Measurements from ENCODE around the gene VIPAS39. TPM values are rescaled to one million over a fixed set of nuclear protein-coding genes. Genes with fewer than 3 reads are reported as not detected.

The VIPAS39 gene
- total RNA-seq, 4 donors from 2014 or later, result 10.5 to 24.0 (median 16.2) TPM

DNA sequence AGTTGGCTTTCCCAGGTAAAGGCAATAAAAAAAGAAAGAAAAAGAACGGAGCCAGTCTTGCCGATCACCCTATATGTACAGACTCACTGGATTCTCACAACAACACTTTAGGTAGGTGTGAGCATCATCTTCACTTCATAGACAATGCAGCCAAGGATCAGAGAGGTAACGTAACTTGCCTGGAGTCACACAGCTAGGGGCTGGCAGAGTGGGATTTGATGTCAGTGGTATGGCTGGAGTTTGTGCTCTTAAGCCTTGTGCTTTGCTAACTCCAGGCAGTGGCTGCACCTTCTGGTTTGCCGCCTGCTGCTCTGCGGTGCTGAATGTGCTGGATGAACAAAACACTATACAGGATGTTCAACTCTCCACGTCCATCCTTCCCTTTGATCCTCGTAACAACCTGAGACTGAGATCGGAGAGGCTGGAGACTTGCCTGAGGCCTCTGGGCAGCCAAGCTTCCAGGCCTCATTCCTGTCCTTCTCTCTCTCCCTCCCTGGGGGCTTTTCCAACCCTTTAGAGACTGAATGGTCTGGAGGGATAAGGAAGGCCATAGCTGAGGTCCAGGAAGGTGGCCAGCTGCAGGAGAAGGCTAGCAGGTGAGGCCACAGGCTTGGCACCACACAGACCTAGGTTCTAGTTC, 33.1 kb upstream of the VIPAS39 start:
- 69 to 85% methylated on average over 8 of the region's 8 CpGs for WGBS, 2 donors
- H3K27me3 ChIP-seq, result no peaks in the 10 kb centered on the region
- no peak for DNase-seq (ENCODE audit: low spot score in 2 of 2)
- no peak overlapping the region for H3K27ac ChIP-seq
- H3K36me3 ChIP-seq, result no peaks in the 10 kb centered on the region
- no peaks in the 10 kb centered on the region for H3K4me1 ChIP-seq
- no peak overlapping the region for H3K4me3 ChIP-seq
- TF ChIP-seq EP300 (IDR thresholded peaks at IDR 0.05) (no peak), POLR2A (IDR thresholded peaks at IDR 0.05) (no peak)
- TF ChIP-seq, protein P1, sequence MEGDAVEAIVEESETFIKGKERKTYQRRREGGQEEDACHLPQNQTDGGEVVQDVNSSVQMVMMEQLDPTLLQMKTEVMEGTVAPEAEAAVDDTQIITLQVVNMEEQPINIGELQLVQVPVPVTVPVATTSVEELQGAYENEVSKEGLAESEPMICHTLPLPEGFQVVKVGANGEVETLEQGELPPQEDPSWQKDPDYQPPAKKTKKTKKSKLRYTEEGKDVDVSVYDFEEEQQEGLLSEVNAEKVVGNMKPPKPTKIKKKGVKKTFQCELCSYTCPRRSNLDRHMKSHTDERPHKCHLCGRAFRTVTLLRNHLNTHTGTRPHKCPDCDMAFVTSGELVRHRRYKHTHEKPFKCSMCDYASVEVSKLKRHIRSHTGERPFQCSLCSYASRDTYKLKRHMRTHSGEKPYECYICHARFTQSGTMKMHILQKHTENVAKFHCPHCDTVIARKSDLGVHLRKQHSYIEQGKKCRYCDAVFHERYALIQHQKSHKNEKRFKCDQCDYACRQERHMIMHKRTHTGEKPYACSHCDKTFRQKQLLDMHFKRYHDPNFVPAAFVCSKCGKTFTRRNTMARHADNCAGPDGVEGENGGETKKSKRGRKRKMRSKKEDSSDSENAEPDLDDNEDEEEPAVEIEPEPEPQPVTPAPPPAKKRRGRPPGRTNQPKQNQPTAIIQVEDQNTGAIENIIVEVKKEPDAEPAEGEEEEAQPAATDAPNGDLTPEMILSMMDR (IDR thresholded peaks at IDR 0.05), result no peak
- no peaks in the 10 kb centered on the region for H3K9me3 ChIP-seq

- no peaks in the 10 kb centered on the region for H3K9me3 ChIP-seq
- no peak for DNase-seq (ENCODE audit: low spot score in 2 of 2)
- H3K36me3 ChIP-seq, result no peaks in the 10 kb centered on the region
- no peaks in the 10 kb centered on the region for H3K27me3 ChIP-seq
- no peaks in the 10 kb centered on the region for H3K4me1 ChIP-seq
- TF ChIP-seq EP300 (IDR thresholded peaks at IDR 0.05) (no peak), POLR2A (IDR thresholded peaks at IDR 0.05) (no peak)
- no peak overlapping the region for H3K27ac ChIP-seq
- 55 to 69% methylated on average over 6 of the region's 6 CpGs for WGBS, 2 donors
- H3K4me3 ChIP-seq, result no peak overlapping the region
Observed at GRCh38 chr14:77489041-77489440, 31.6 kb upstream of the VIPAS39 start.

- Histone ChIP-seq H3K4me1 (no peaks in the 10 kb centered on the region), H3K36me3 (no peaks in the 10 kb centered on the region), H3K27ac (no peak overlapping the region), H3K27me3 (no peaks in the 10 kb centered on the region), H3K9me3 (no peaks in the 10 kb centered on the region), H3K4me3 (no peak overlapping the region)
- 72 to 83% methylated on average over 7 of the region's 7 CpGs for WGBS, 2 donors
- TF ChIP-seq POLR2A (IDR thresholded peaks at IDR 0.05) (no peak), EP300 (IDR thresholded peaks at IDR 0.05) (no peak)
- TF ChIP-seq, protein P1 (IDR thresholded peaks at IDR 0.05), result no peak
- no peak for DNase-seq (ENCODE audit: low spot score in 2 of 2)
Observed at GRCh38 chr14:77488558-77488957, 31.2 kb upstream of the VIPAS39 start.

GRCh38 chr14:77485901-77486678, 28.7 kb upstream of the VIPAS39 start:
- no peaks in the 10 kb centered on the region for H3K27me3 ChIP-seq
- no peak overlapping the region for H3K4me3 ChIP-seq
- DNase-seq (ENCODE audit: low spot score in 2 of 2), result no peak
- 80 to 90% methylated on average over 7 of the region's 7 CpGs for WGBS, 2 donors
- H3K4me1 ChIP-seq, result no peaks in the 10 kb centered on the region
- H3K36me3 ChIP-seq, result no peaks in the 10 kb centered on the region
- TF ChIP-seq, protein P1 (IDR thresholded peaks at IDR 0.05), result no peak
- TF ChIP-seq EP300 (IDR thresholded peaks at IDR 0.05) (no peak), POLR2A (IDR thresholded peaks at IDR 0.05) (no peak)
- H3K27ac ChIP-seq, result no peak overlapping the region
- no peaks in the 10 kb centered on the region for H3K9me3 ChIP-seq

DNA sequence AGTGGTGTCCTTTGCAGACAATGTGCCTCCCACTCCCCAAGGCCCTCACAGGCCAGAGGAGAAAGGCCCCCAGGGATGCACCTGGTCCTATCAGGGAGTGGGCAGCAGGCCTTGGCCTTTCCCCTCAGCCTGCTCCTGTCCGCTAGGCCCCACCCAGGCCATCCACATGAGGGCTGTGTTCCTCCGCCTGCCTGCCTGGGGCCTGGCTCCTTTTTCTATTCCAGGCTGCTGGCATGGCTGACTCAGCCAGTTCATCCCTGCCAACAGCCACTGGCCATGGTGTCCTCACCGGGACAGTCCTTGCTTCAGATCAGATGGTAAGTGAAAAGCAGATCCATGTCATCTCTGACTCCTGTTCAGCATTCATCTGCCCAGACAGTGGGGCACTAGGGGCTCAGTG, 27.9 kb upstream of the VIPAS39 start:
- Histone ChIP-seq H3K4me1 (no peaks in the 10 kb centered on the region), H3K27me3 (no peaks in the 10 kb centered on the region), H3K27ac (no peak overlapping the region), H3K4me3 (no peak overlapping the region), H3K9me3 (no peaks in the 10 kb centered on the region), H3K36me3 (no peaks in the 10 kb centered on the region)
- 71 to 76% methylated on average over 3 of the region's 3 CpGs for WGBS, 2 donors
- TF ChIP-seq, protein P1 (IDR thresholded peaks at IDR 0.05), result no peak
- TF ChIP-seq POLR2A (IDR thresholded peaks at IDR 0.05) (no peak), EP300 (IDR thresholded peaks at IDR 0.05) (no peak)
- no peak for DNase-seq (ENCODE audit: low spot score in 2 of 2)

Measured in tibial nerve (tissue), 4 donors.